Measurements from ENCODE around the gene DLL4. TPM values are rescaled to one million over a fixed set of nuclear protein-coding genes. Genes with fewer than 3 reads are reported as not detected.

The DLL4 gene
- total RNA-seq, 1 experiment from 2014 or later: 1.5 TPM

- H3K4me2 ChIP-seq (ENCODE audit: low read length): peak overlapping the region; percentile 99
- TF ChIP-seq SRF (IDR thresholded peaks at IDR 0.05; ENCODE audit: low read depth) (no peak), CTCF (IDR thresholded peaks at IDR 0.05 in 2 of 3, conservative IDR thresholded peaks at IDR 0.05 in 1 of 3; ENCODE audit: borderline replicate concordance in 1 of 3, insufficient read depth in 1 of 3, low read depth in 2 of 3, low read length in 2 of 3) (peak in 2 of 3 experiments; percentile 76 to 83; a peak in 4 of 6 replicates), ZNF274 (IDR thresholded peaks at IDR 0.05; ENCODE audit: low read depth, low read length) (no peak), ZBTB33 (IDR thresholded peaks at IDR 0.05; ENCODE audit: extremely low read depth, insufficient replicate concordance, low read length) (no peak), EGR1 (IDR thresholded peaks at IDR 0.05; ENCODE audit: low read depth) (no peak), CBX3 (IDR thresholded peaks at IDR 0.05; ENCODE audit: low read depth) (no peak), POLR2AphosphoS5 (IDR thresholded peaks at IDR 0.05; ENCODE audit: low read depth, low read length) (peak; percentile 85), CEBPB (IDR thresholded peaks at IDR 0.05; ENCODE audit: low read depth) (no peak), TCF7L2 (IDR thresholded peaks at IDR 0.05; ENCODE audit: borderline replicate concordance, extremely low read depth, insufficient read depth, insufficient read length) (peak; percentile 77)
- BruUV-seq (replicated peaks): no TSS peak
Observed at GRCh38 chr15:40906091-40906990, 22.8 kb upstream of the DLL4 start.

More at GRCh38 chr15:40906091-40906990, 22.8 kb upstream of the DLL4 start:
- H3K36me3 ChIP-seq (ENCODE audit: control insufficient read depth in 1 of 2, insufficient read depth in 2 of 2, low read length in 2 of 2): peaks cover 0 to 7% of the 10 kb centered on the region in 2 experiments; a peak in 2 of 4 replicates
- H3K79me2 ChIP-seq (ENCODE audit: insufficient read depth, low read length): no peaks in the 10 kb centered on the region
- ATAC-seq: peak; percentile 90
- peak overlapping the region; percentile 67 for H3K9ac ChIP-seq (ENCODE audit: low read length)
- peak; percentile 90 for DNase-seq (ENCODE audit: low read depth, low spot score)
- H2AFZ ChIP-seq (ENCODE audit: low read depth, low read length, poor library complexity, severe bottlenecking): no peak overlapping the region
- H3K4me3 ChIP-seq (replicated peaks in 1 of 2; ENCODE audit: low read depth in 1 of 2, low read length in 2 of 2): peak overlapping the region; percentile 41 to 64
- peaks cover 32 to 40% of the 10 kb centered on the region in 2 experiments for H3K4me1 ChIP-seq (ENCODE audit: control insufficient read depth in 1 of 2, insufficient read depth in 2 of 2, low read length in 2 of 2)
- intact Hi-C loops (cut with micrococcal nuclease): loop anchor here (1.0 to 2.0 kb wide), 3 partner anchors 23 to 426 kb away; partner anchors contain the start of genes DLL4, NUSAP1 and OIP5
- no peaks in the 10 kb centered on the region for H4K20me1 ChIP-seq (ENCODE audit: insufficient read depth)
- H3K9me2 ChIP-seq (ENCODE audit: insufficient read depth): no peaks in the 10 kb centered on the region
- peak overlapping the region; percentile 94 for H3K27ac ChIP-seq (ENCODE audit: low read depth, low read length)
- RAD21 ChIA-PET (ENCODE audit: low non-redundant PET in 1 of 2, low total read pairs in 2 of 2, uncharacterized antibody in 2 of 2, unreplicated experiment in 2 of 2): interaction anchor here (0.5 to 2.0 kb wide), 9 partner anchors 12 to 282 kb away, joined by 3 to 12 read pairs (median 4); partner anchors contain the start of gene VPS18 (in 1 of the 2)
- CTCF ChIA-PET: interaction anchor here (0.5 to 6.8 kb wide), 33 partner anchors 9 to 616 kb away, joined by 3 to 78 read pairs (median 4); partner anchors contain the start of genes CCDC32, CHAC1, CHP1 and DLL4
- H3K9me3 ChIP-seq (ENCODE audit: control insufficient read depth in 1 of 2, insufficient read depth in 1 of 2, low read depth in 1 of 2, low read length in 2 of 2): no peaks in the 10 kb centered on the region
- POLR2A ChIA-PET: interaction anchor here (0.5 to 3.4 kb wide), 14 partner anchors 9 to 450 kb away, joined by 3 to 35 read pairs (median 3); partner anchors contain the start of genes CHAC1, CHP1, DLL4 and EXD1
- no peaks in the 10 kb centered on the region for H3K27me3 ChIP-seq (ENCODE audit: insufficient read depth, low read length)

All from HCT116 (cell line).